SK-N-SH treated with all-trans-retinoic acid at 6 μM for 48 hours (cell line): ENCODE data around the gene EXD3.

ENCODE experiments used
- BACH2 ChIP-seq: fragments of 250-450 bp; sonication (Bioruptor Pico); IDR thresholded peaks from 2 replicates; pipeline ENCODE4 v1.9.0; 2021; ENCODE audit warnings: mild to moderate bottlenecking, borderline replicate concordance
- CSRNP3 ChIP-seq: fragments of 250-450 bp; sonication (Bioruptor Pico); IDR thresholded peaks from 2 replicates; pipeline ENCODE4 v1.5.1; 2021; ENCODE audit warnings: mild to moderate bottlenecking, moderate library complexity
- ISL1 ChIP-seq: fragments of 250-450 bp; sonication (Bioruptor Pico); IDR thresholded peaks from 2 replicates; pipeline ENCODE4 v2.1.2; 2022; ENCODE audit warnings: mild to moderate bottlenecking, moderate library complexity
- TSHZ2 ChIP-seq: fragments of 250-450 bp; sonication (Bioruptor Pico); IDR thresholded peaks from 2 replicates; pipeline ENCODE4 v1.5.0; 2020; ENCODE audit warnings: mild to moderate bottlenecking, moderate library complexity
- ZFP30 ChIP-seq: fragments of 450-650 bp; formaldehyde crosslinking; IDR thresholded peaks from 2 replicates; pipeline ENCODE4 v1.5.0; 2022; ENCODE audit warnings: mild to moderate bottlenecking, moderate library complexity
- ZNF565 ChIP-seq: fragments of 450-650 bp; formaldehyde crosslinking; conservative IDR thresholded peaks from 2 replicates; pipeline ENCODE4 v1.5.0; 2020; ENCODE audit warnings: low read depth, mild to moderate bottlenecking, moderate library complexity
- ZNF8 ChIP-seq: fragments of 450-650 bp; formaldehyde crosslinking; IDR thresholded peaks from 2 replicates; pipeline ENCODE4 v1.5.0; 2020; ENCODE audit warnings: mild to moderate bottlenecking, moderate library complexity

GRCh38 chr9:137456864-137457405 lies 34.0 kb upstream of the EXD3 start:
- TF ChIP-seq ZFP30 (CRISPR knock-in tag) (no peak), ISL1 (CRISPR knock-in tag) (no peak), TSHZ2 (CRISPR knock-in tag) (no peak), ZNF8 (CRISPR knock-in tag) (no peak), ZNF565 (no peak), CSRNP3 (CRISPR knock-in tag) (no peak), BACH2 (no peak)
